A549 (cell line): Measurements from ENCODE around the gene NKAIN2. TPM values are rescaled to one million over a fixed set of nuclear protein-coding genes. Genes with fewer than 3 reads are reported as not detected.

Experiments
- ATAC-seq, 2 experiments: fragments of 200-7000 bp in 1 of 2; fragments of >200 bp in 1 of 2; cut with Nextera tagmentation in 1 of 2; cut with Tn5 transposase in 1 of 2; 3 replicates each; pipeline versions ENCODE4 v1.8.0 to v1.9.1; 2018 to 2020; ENCODE audit warnings: mild to moderate bottlenecking in 1 of 2, moderate library complexity in 1 of 2
- CTCF ChIA-PET: fragments of 300-600 bp; sonication (Branson Sonifier 250); formaldehyde crosslinking; extraction: SDS; loops from one replicate; lab custom pipeline; 2021; ENCODE audit warnings: antibody characterized with exemption, inconsistent platforms; lab: Yijun Ruan, JAX
- POLR2A ChIA-PET: fragments of 350-600 bp; formaldehyde crosslinking; extraction: SDS; loops from one replicate; lab custom pipeline; 2021; ENCODE audit warnings: antibody characterized with exemption, inconsistent platforms; lab: Yijun Ruan, JAX
- DNase-seq, 2 experiments: peaks; one replicate each; pipeline versions ENCODE4 v3.0.0 to v3.0.0-alpha.2; 2011 to 2016; ENCODE audit warnings: low read depth in 1 of 2, low spot score in 1 of 2
- FAIRE-seq: peaks from 2 replicates; lab custom pipeline; 2011; peaks lifted over from hg19 to GRCh38; lab: Jason Lieb, UNC
- H3K27ac ChIP-seq, 2 experiments: fragments of >200 bp; sonication (Bioruptor Twin); formaldehyde crosslinking; 3 replicates each; pipeline ENCODE4 v1.5.1; 2016 to 2017
- H3K4me1 ChIP-seq: fragments of >200 bp; sonication (Bioruptor Twin); formaldehyde crosslinking; 3 replicates; pipeline ENCODE4 v1.6.1; 2016
- H3K4me2 ChIP-seq: fragments of >200 bp; sonication (Bioruptor Twin); formaldehyde crosslinking; 3 replicates; pipeline ENCODE4 v1.6.1; 2016
- H3K4me3 ChIP-seq: fragments of >200 bp; sonication (Bioruptor Twin); formaldehyde crosslinking; 3 replicates; pipeline ENCODE4 v1.5.1; 2016
- H3K9me3 ChIP-seq: fragments of >200 bp; sonication (Bioruptor Twin); formaldehyde crosslinking; 3 replicates; pipeline ENCODE4 v1.6.1; 2016
- CBX2 ChIP-seq: fragments of 200-600 bp; sonication (generic); IDR thresholded peaks from 2 replicates; pipeline ENCODE4 v1.6.1; 2016; ENCODE audit warnings: low read depth, mild to moderate bottlenecking, borderline replicate concordance
- CBX8 ChIP-seq: fragments of 200-600 bp; sonication (generic); IDR thresholded peaks from 2 replicates; pipeline ENCODE4 v1.6.1; 2016
- CEBPB ChIP-seq, 2 experiments: fragments of >200 bp in 1 of 2; sonication (Bioruptor Twin) in 1 of 2; formaldehyde crosslinking in 1 of 2; IDR thresholded peaks; 2 replicates each; pipeline ENCODE4 v1.6.1; 2012 to 2016
- CHD2 ChIP-seq: fragments of 150-350 bp; IDR thresholded peaks from 2 replicates; pipeline ENCODE4 v1.6.1; 2014; ENCODE audit warnings: low read length; ENCODE audit not compliant: partially characterized antibody
- E2F6 ChIP-seq: IDR thresholded peaks from 2 replicates; pipeline ENCODE4 v1.6.1; 2012; ENCODE audit warnings: low read depth, borderline replicate concordance
- EHMT2 ChIP-seq: fragments of 200-600 bp; sonication (generic); IDR thresholded peaks from 2 replicates; pipeline ENCODE4 v1.6.1; 2016; ENCODE audit warnings: antibody characterized with exemption, low read depth, mild to moderate bottlenecking, moderate library complexity
- ELK1 ChIP-seq: fragments of 150-350 bp; IDR thresholded peaks from 2 replicates; pipeline ENCODE4 v1.6.1; 2014; ENCODE audit warnings: low read depth, mild to moderate bottlenecking, low read length
- EP300 ChIP-seq, 2 experiments: fragments of >200 bp; sonication (Bioruptor Twin); formaldehyde crosslinking; IDR thresholded peaks; 2 replicates in 1 of 2; 3 replicates in 1 of 2; pipeline ENCODE4 v1.6.1; 2016 to 2017
- ESRRA ChIP-seq: fragments of 150-350 bp; IDR thresholded peaks from 2 replicates; pipeline ENCODE4 v1.6.1; 2014; ENCODE audit warnings: mild to moderate bottlenecking, low read length, borderline replicate concordance
- FOXS1 ChIP-seq: fragments of 250-450 bp; sonication (Bioruptor Pico); IDR thresholded peaks from 2 replicates; pipeline ENCODE4 v1.5.0; 2020; ENCODE audit warnings: mild to moderate bottlenecking, moderate library complexity
- HES2 ChIP-seq: fragments of >200 bp; sonication (Bioruptor Twin); formaldehyde crosslinking; IDR thresholded peaks from 2 replicates; pipeline ENCODE4 v1.6.1; 2016
- JUNB ChIP-seq: fragments of >200 bp; sonication (Bioruptor Twin); formaldehyde crosslinking; IDR thresholded peaks from 2 replicates; pipeline ENCODE4 v1.6.1; 2016
- MAX ChIP-seq: IDR thresholded peaks from 2 replicates; pipeline ENCODE4 v1.6.1; 2012
- PBX3 ChIP-seq: IDR thresholded peaks from 2 replicates; pipeline ENCODE4 v1.6.1; 2012
- POLR2A ChIP-seq: IDR thresholded peaks from 2 replicates; pipeline ENCODE4 v1.6.1; 2012; ENCODE audit warnings: mild to moderate bottlenecking, low read length
- POLR2AphosphoS2 ChIP-seq: conservative IDR thresholded peaks from 2 replicates; pipeline ENCODE4 v1.6.1; 2012; ENCODE audit warnings: low read length, improper control_type of control experiment, inconsistent platforms
- RARB ChIP-seq: fragments of 250-450 bp; sonication (Bioruptor Pico); IDR thresholded peaks from 2 replicates; pipeline ENCODE4 v1.8.0; 2021; ENCODE audit warnings: mild to moderate bottlenecking, moderate library complexity
- SMC3 ChIP-seq: fragments of >200 bp; sonication (Bioruptor Twin); formaldehyde crosslinking; IDR thresholded peaks from 3 replicates; pipeline ENCODE4 v1.6.1; 2018; ENCODE audit warnings: inconsistent platforms
- ZFP36 ChIP-seq: fragments of 450-650 bp; IDR thresholded peaks from 2 replicates; pipeline ENCODE4 v1.6.1; 2014; ENCODE audit warnings: borderline replicate concordance; ENCODE audit not compliant: partially characterized antibody
- ZNF302 ChIP-seq: fragments of 250-450 bp; sonication (Bioruptor Pico); IDR thresholded peaks from 2 replicates; pipeline ENCODE4 v1.9.0; 2021; ENCODE audit warnings: inconsistent platforms, mild to moderate bottlenecking, moderate library complexity
- ZSCAN20 ChIP-seq: fragments of 250-450 bp; sonication (Bioruptor Pico); IDR thresholded peaks from 2 replicates; pipeline ENCODE4 v1.8.0; 2022; ENCODE audit warnings: mild to moderate bottlenecking, moderate library complexity
- WGBS: methylation state at CpG from one replicate; pipeline ENCODE4 v1.1.6; 2017; ENCODE audit errors: missing lambda C conversion rate; 5-methylcytosine and 5-hydroxymethylcytosine counted together
- polyA plus RNA-seq, 4 experiments: library from polyadenylated mRNA; depleted of rRNA in 3 of 4; stranded (reverse); fragments of >200 nt; fragmentation: RNase III in 1 of 4; extraction: RNeasy Plus Mini Kit Qiagen cat#74134 plus additional on column Dnase treatment in 1 of 4; gene quantifications; 2 replicates in 3 of 4; 3 replicates in 1 of 4; pipeline ENCODE4 v1.2.3, GENCODE V29; 2011 to 2017

NKAIN2 gene
- polyA plus RNA-seq, 2 of the 4 experiments (the other 2 are of a cell fraction), result not detected

GRCh38 chr6:124661097-124661661 is 857.5 kb downstream of the NKAIN2 start:
- no peaks in the 10 kb centered on the region for H3K9me3 ChIP-seq
- no peak for TF ChIP-seq SMC3
- no peak for TF ChIP-seq CBX2
- TF ChIP-seq FOXS1, result no peak
- TF ChIP-seq ZSCAN20 (CRISPR knock-in tag), result no peak
- TF ChIP-seq EHMT2, result no peak
- TF ChIP-seq E2F6, result no peak
- TF ChIP-seq CHD2, result no peak
- no peak overlapping the region for H3K4me3 ChIP-seq
- POLR2A ChIA-PET, result no interaction called here
- CTCF ChIA-PET, result no interaction called here
- ATAC-seq, result no peak
- no peak for DNase-seq
- 0% methylated on average over 5 of the region's 5 CpGs for WGBS
- H3K27ac ChIP-seq, result no peak overlapping the region
- FAIRE-seq, result no peak
- H3K4me1 ChIP-seq, result no peaks in the 10 kb centered on the region
- H3K4me2 ChIP-seq, result no peak overlapping the region

- WGBS, result 32% methylated on average over 5 of the region's 5 CpGs
- TF ChIP-seq JUNB (no peak), POLR2AphosphoS2 (no peak), HES2 (no peak), ELK1 (no peak), ZNF302 (CRISPR knock-in tag) (no peak), CBX8 (no peak), PBX3 (no peak), ZFP36 (no peak), CEBPB (IDR thresholded peaks at IDR 0.05) (no peak), ZSCAN20 (CRISPR knock-in tag) (no peak), POLR2A (no peak)
- Histone ChIP-seq H3K4me3 (no peak overlapping the region), H3K9me3 (no peaks in the 10 kb centered on the region), H3K4me1 (no peaks in the 10 kb centered on the region), H3K27ac (no peak overlapping the region), H3K4me2 (no peak overlapping the region)
- FAIRE-seq (no peak), ATAC-seq (no peak), DNase-seq (no peak)
- ChIA-PET POLR2A (no interaction called here), CTCF (no interaction called here)
Measured at GRCh38 chr6:124668028-124668427, 864.4 kb downstream of the NKAIN2 start.

GRCh38 chr6:124669713-124670480 is 866.2 kb downstream of the NKAIN2 start:
- no peak overlapping the region for H3K4me3 ChIP-seq
- DNase-seq (no peak), ATAC-seq (no peak), FAIRE-seq (no peak)
- CTCF ChIA-PET, result no interaction called here
- no peak overlapping the region for H3K27ac ChIP-seq
- no peaks in the 10 kb centered on the region for H3K9me3 ChIP-seq
- H3K4me1 ChIP-seq, result no peaks in the 10 kb centered on the region
- no peak overlapping the region for H3K4me2 ChIP-seq
- WGBS, result 9% methylated on average over 4 of the region's 4 CpGs
- TF ChIP-seq SMC3 (no peak), HES2 (no peak), EHMT2 (no peak), MAX (no peak), EP300 (IDR thresholded peaks at IDR 0.05) (no peak), ELK1 (no peak), RARB (CRISPR knock-in tag) (no peak), ESRRA (no peak), FOXS1 (no peak)
- POLR2A ChIA-PET, result no interaction called here
